Measurements from ENCODE around the gene RABL2A.

DNA sequence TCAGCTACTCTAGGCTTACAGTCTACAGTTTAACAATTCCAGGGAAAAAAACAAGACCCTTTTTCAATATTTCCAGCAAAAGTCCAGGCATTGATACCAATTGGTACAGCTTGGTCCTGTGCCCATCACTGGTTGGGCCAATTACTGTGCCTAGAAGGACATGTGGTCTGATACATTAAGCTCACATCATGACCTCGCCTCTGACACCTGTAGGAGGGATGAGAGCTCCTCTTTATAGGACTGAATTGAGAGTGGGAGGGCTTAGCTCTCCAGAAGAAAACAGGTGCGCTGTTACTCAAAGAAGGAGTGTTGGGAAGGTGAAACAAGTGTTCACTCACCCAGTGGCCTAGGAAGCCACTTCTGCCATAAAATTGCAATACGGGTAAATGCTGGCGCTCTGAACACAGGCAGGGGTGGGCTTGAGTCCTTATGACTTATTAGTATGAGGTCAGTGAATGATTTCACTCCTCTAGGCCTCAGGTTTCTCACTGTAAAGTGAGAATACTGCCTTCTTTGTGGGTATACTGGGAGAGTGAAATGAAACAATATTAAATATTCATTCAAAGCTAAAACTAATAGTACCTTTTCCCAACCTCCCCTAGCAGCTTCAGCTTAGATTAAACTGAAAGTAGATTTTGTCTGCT lies 49.7 kb downstream of the RABL2A start:
- no peak for TF ChIP-seq CHD4 (IDR thresholded peaks at IDR 0.05; ENCODE audit: borderline replicate concordance)
- TF ChIP-seq, protein P1, sequence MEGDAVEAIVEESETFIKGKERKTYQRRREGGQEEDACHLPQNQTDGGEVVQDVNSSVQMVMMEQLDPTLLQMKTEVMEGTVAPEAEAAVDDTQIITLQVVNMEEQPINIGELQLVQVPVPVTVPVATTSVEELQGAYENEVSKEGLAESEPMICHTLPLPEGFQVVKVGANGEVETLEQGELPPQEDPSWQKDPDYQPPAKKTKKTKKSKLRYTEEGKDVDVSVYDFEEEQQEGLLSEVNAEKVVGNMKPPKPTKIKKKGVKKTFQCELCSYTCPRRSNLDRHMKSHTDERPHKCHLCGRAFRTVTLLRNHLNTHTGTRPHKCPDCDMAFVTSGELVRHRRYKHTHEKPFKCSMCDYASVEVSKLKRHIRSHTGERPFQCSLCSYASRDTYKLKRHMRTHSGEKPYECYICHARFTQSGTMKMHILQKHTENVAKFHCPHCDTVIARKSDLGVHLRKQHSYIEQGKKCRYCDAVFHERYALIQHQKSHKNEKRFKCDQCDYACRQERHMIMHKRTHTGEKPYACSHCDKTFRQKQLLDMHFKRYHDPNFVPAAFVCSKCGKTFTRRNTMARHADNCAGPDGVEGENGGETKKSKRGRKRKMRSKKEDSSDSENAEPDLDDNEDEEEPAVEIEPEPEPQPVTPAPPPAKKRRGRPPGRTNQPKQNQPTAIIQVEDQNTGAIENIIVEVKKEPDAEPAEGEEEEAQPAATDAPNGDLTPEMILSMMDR (IDR thresholded peaks at IDR 0.05), result no peak
- TF ChIP-seq POLR2A (IDR thresholded peaks at IDR 0.05; ENCODE audit: low read length), result no peak
- TF ChIP-seq NR3C1 (IDR thresholded peaks at IDR 0.05), result no peak
- TF ChIP-seq JUN (IDR thresholded peaks at IDR 0.05), result no peak
- TF ChIP-seq ESRRA (IDR thresholded peaks at IDR 0.05; ENCODE audit: borderline replicate concordance, low read length), result no peak
- TF ChIP-seq EP300 (IDR thresholded peaks at IDR 0.05), result no peak
- TF ChIP-seq MAFK (IDR thresholded peaks at IDR 0.05; ENCODE audit: partially characterized antibody), result no peak
- TF ChIP-seq, protein P2, sequence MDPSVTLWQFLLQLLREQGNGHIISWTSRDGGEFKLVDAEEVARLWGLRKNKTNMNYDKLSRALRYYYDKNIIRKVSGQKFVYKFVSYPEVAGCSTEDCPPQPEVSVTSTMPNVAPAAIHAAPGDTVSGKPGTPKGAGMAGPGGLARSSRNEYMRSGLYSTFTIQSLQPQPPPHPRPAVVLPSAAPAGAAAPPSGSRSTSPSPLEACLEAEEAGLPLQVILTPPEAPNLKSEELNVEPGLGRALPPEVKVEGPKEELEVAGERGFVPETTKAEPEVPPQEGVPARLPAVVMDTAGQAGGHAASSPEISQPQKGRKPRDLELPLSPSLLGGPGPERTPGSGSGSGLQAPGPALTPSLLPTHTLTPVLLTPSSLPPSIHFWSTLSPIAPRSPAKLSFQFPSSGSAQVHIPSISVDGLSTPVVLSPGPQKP (IDR thresholded peaks at IDR 0.05; ENCODE audit: low read depth, low read length), result no peak
- no peak for TF ChIP-seq FOSL2 (IDR thresholded peaks at IDR 0.05)
- no peak for TF ChIP-seq FOSL2 (CRISPR knock-in tag; IDR thresholded peaks at IDR 0.05)
- no peak for TF ChIP-seq MAZ (IDR thresholded peaks at IDR 0.05; ENCODE audit: borderline replicate concordance, low read depth, low read length)

Measured in A549 (cell line).